HUDEP-2 (cell line): ENCODE data around the gene C16orf96.

ENCODE experiments used
- DNase-seq, 76 experiments: peaks; one replicate each; lab custom pipeline; 2025; ENCODE audit not compliant: unreplicated experiment in 76 of 76; lab: John Stamatoyannopoulos, UW

Gene C16orf96

GRCh38 chr16:4524571-4524970 is 31.6 kb upstream of the C16orf96 start:
- no peak for DNase-seq

DNA sequence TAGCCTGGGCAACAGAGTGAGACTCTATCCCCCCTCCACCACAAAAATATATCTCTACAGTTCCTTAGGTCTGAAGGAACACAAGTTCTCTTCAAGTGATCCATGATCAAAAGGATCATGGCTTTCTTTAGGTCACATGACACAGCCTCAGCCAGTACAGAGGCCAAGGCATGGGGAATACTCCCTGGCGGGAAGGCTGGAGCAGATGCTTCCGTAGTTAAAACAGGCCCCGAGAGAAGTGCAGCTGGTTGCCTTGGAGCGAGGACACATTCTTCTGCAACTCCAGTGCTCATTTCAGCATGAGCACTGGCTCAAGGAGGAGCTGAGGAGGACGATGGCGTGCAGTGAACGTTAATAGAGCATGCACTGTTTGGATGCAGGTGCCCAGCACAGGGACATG is 31.1 kb upstream of the C16orf96 start:
- no peak for DNase-seq

GRCh38 chr16:4525634-4526277 is 30.4 kb upstream of the C16orf96 start:
- DNase-seq = no peak

DNA sequence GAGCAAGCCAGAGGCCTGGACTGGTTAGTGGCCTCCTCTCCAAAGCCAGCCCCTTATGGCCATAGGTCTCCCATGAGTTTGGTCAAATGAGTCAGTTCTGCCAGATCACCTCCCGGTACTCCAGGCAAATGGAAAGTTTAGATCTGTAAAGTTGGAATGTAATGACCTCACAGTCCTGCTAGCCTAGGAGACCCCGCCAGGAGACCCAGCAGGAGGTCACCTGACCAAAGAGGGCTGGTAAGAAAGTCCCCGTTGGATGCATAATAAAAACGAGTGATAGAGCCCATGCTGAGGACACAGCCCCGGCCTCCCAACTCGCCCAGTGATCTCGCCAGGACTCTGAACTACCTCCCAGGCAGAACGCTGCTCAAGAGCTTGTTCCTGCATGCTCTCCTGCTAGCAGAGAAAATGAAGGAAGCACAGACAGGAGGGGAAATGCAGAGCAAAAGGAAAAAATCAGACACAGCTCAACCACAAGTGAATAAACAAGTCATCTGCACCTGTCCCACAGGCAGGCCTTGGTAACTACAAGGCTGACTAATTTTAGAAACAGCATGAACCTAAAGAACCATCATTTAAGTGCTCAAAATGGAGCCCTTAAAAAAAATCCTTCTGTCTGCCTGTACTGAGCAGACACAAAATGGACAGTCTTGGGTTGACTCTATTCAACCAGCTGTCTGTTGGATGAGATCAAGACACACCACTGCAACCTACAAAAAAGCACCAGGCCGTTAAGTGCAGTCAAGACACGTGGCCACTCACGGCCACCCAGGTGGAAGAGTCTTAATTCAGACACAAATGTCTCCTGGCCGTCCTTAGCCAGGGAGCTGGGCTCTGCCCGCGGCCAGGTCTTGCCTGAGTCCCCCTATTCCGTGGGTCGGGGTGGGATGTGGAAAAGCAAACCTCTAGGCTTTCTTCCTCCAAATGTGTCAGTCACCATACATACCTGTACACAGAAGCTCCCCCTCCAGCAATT is 26.8 kb upstream of the C16orf96 start:
- DNase-seq = no peak

- no peak for DNase-seq
Measured at GRCh38 chr16:4531811-4532210, 24.3 kb upstream of the C16orf96 start.

DNA sequence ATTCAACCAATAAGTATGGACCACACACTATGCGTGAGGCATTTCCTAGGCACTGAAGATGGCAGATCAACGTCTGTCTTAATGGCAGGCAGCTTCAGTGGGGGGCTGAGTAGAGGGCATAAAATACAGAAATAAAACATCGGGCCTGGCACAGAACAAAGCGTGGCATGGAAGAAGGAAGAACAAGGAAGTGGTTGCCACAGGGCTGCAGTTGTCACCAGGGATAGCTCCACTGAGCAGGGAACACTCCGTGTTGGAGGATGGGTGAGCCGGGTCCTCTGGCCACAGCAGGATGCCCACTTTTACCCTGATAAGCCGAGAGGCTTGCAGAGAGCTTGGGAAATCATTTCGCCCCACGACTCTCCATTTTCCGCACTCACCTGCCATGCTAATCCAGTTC is 23.9 kb upstream of the C16orf96 start:
- no peak for DNase-seq

DNA sequence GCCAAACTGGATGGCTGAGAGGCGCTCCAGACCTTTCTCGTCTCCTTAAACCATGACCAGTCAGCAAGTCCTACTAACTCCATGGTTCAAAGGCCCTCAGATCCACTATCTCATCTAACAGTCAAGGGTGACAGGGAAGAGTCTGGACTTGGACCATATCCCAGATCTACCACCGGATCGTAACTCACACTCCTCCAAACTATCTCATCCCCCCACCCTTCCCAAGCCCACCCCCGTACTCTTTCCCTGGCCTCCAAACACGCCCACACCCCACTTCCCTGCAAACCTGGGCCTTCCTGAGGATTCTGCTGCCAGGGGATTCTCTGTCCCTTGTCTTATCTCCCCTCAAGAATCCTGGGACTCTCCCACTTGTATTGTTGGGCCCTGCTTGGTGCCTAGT is 22.6 kb upstream of the C16orf96 start:
- no peak for DNase-seq

GRCh38 chr16:4534151-4534790 is 21.9 kb upstream of the C16orf96 start:
- DNase-seq = no peak

GRCh38 chr16:4535627-4536108 is 20.5 kb upstream of the C16orf96 start:
- no peak for DNase-seq

DNA sequence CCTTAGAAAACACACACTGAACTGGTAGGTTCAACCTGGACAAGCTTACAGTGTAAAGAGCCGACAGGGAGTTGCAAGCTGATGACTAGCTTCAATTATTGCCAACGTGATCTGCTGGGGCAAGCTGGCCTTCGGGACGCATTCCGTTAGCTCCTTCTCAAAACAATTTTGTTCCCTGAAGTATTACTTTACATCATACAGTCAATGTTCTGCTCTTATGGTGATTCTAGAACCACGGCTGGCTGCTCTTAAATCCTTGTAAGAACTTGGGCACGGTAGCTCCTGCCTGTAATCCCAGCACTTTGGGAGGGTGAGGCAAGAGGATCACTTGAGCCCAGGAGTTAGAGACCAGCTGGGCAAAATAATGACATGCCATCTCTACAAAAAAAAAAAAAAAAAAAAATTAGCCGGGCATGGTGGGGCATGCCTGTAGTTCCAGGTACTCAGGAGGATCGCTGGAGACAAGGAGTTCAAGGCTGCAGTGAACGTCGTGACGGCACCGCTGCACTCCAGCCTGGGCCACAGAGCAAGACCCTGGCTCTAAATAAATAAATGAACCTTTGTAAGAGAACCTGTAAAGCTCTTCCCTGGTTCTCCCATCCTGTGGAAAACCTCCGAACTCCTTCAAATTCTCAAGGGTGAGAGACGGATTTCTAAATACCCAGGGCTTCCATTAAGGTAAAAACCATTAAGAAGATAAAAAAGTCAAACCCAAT is 19.6 kb upstream of the C16orf96 start:
- DNase-seq = no peak

DNA sequence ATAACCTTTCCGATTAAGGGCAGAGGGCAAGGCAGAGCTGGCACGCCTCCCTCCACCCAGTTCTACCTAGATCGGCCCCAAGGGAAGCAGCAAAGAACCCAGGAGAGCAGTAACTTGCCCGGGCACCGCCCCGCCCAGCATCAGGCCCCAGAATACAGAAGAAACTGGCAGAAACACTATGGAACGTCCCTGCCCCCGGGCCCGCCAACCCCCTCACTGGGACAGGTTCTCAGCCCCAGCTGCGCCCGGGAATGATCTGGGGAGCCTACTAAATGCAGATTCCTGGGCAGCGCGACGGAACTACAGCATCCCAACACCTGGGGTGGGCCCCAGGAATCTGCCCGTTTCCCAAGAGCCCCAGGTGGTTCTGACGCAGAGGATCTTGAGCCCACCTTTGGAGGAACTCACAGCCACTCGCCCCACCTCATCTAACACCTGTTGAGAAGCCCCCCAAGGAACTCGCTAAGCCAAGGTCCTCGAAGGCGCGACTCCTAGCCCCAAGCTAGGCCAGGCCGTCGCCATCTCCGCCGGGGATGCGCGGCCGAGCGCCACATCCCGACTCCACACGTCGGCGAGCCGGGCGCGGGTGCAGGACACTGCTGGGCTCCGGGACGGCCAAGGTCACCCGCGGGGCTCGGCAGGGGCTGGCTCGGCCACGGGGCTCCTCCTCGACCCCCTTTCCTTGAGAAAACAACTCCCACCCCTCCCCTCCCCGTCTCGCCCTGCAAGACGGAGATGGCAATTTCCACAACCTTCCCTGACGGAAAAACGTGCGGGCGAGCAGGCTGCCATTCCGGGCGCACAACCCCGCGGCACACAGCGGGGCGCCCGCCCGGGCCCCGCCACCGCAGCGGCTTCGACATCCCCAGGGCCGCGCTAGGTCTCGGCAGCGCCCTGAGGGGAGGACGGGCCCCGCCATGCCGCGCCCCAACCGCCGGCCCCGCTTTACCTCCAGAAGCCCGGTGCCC is 18.5 kb upstream of the C16orf96 start:
- DNase-seq = peak in 3 of 76 experiments; percentile 4 to 41 (median 6)

- DNase-seq = peak; percentile 27 to 98 (median 95)
Measured at GRCh38 chr16:4538350-4539235, 17.5 kb upstream of the C16orf96 start, which contains the start of gene CDIP1. TSS of gene CDIP1 (minus strand) at chr16:4538773. CDS start at chr16:4514130, 24,643 bp downstream.

- no peak for DNase-seq
Measured at GRCh38 chr16:4539716-4540284, 16.3 kb upstream of the C16orf96 start.

DNA sequence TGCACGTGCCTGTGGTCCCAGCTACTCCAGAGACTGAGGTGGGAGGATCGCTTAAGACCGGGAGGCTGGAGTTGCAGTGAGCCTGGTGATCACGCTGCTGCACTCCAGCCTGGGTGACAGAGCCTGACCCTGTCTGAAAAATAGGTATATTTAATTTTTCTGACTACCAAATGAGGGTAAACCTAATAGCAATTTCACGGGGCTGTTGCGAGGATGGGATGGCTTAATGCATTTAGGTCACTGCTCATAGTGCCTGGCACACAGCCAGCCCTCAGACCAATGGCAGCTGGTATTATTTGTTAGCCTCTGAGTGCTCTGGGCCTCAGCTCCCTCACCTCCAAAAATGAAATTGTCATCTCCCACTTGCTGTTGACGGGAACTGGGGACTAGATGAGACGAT is 11.7 kb upstream of the C16orf96 start:
- no peak for DNase-seq

- no peak for DNase-seq
Measured at GRCh38 chr16:4548124-4548523, 8.0 kb upstream of the C16orf96 start.

DNA sequence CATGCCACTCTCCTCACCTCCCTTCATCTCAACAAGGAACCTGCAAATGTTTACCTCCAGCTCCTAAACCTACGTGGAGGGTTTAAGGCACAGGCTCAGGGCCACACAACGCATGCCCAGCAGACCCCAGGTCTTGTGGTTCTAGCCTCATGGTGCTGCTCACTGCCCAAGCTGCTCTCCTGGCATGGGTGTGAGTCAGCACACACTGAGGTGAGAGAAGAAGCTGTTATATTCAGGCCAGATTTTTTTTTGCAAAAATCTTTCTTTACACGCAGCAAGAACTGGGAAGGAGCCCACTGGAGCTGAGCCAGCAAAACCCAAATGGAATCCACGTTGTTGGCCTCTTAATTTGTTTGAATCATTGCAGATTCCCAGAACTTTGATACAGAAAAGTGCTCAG is 5.5 kb upstream of the C16orf96 start:
- DNase-seq = no peak

- no peak for DNase-seq
Measured at GRCh38 chr16:4552541-4552940, 3.6 kb upstream of the C16orf96 start.

- DNase-seq = no peak
Measured at GRCh38 chr16:4556580-4556979, 440 bp downstream of the C16orf96 start.
